ENCODE results near the gene WDR88.
"Not testable (repeated sequence)": the region's sequence is repeated elsewhere in the genome, so short reads cannot be mapped to it uniquely, and the experiment has no call there.

Gene WDR88

DNA sequence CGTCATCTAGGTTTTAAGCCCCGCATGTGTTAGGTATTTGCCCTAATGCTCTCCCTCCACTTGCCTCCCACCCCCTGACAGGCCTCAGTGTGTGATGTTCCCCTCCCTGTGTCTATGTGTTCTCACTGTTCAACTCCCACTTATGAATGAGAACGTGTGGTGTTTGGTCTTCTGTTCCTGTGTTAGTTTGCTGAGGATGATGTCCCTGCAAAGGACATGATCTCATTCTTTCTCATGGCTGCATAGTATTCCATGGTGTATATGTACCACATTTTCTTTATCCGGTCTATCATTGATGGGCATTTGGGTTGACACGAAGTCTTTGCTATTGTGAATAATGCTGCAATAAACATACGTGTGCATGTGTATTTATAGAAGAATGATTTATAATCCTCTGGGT is 22.4 kb downstream of the WDR88 start:
- H3K4me1 ChIP-seq (ENCODE audit: control insufficient read depth, insufficient read depth, low read length); H3K36me3 ChIP-seq (ENCODE audit: control insufficient read depth, insufficient read depth, low read length); H3K9ac ChIP-seq (ENCODE audit: low read length); H3K27me3 ChIP-seq (ENCODE audit: control insufficient read depth, insufficient read depth, low read length); H3K4me3 ChIP-seq (ENCODE audit: low read depth, low read length); H3K9me3 ChIP-seq (ENCODE audit: control insufficient read depth, insufficient read depth, low read depth, low read length); H3K27ac ChIP-seq (ENCODE audit: low read depth, low read length): not testable (repeated sequence)

GRCh38 chr19:33156334-33156733 is 24.4 kb downstream of the WDR88 start:
- Histone ChIP-seq H3K9ac (ENCODE audit: low read length) (no peak overlapping the region), H3K4me1 (ENCODE audit: control insufficient read depth, insufficient read depth, low read length) (no peaks in the 10 kb centered on the region), H3K36me3 (ENCODE audit: control insufficient read depth, insufficient read depth, low read length) (no peaks in the 10 kb centered on the region), H3K27ac (ENCODE audit: low read depth, low read length) (no peak overlapping the region), H3K9me3 (ENCODE audit: control insufficient read depth, insufficient read depth, low read depth, low read length) (peaks cover 3% of the 10 kb centered on the region; the same call in 1 of the 2 replicates), H3K4me3 (ENCODE audit: low read depth, low read length) (no peak overlapping the region), H3K27me3 (ENCODE audit: control insufficient read depth, insufficient read depth, low read length) (no peaks in the 10 kb centered on the region)

DNA sequence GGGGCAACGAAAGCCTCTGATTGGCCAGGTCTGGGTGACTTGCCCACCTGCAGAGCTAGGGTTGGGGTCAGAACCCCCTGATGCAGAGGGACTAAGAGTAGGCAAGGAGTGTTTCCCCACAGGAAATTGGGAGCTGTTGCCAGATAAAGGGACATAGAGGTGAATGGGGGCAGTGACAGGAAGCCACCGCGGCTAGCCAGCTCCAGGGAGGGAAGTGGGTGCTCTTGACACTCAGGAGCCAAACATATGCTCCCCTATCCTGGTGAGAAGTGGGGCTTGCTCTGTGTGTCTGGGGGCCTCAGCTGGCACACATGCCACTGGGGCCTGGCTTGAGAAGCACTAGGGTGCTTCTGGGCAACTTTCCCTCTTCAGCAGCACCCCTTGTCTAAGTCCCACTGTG is 26.0 kb downstream of the WDR88 start:
- no peak overlapping the region for H3K4me3 ChIP-seq (ENCODE audit: low read depth, low read length)
- H3K36me3 ChIP-seq (ENCODE audit: control insufficient read depth, insufficient read depth, low read length): no peaks in the 10 kb centered on the region
- H3K4me1 ChIP-seq (ENCODE audit: control insufficient read depth, insufficient read depth, low read length): no peaks in the 10 kb centered on the region
- no peaks in the 10 kb centered on the region for H3K27me3 ChIP-seq (ENCODE audit: control insufficient read depth, insufficient read depth, low read length)
- no peak overlapping the region for H3K9ac ChIP-seq (ENCODE audit: low read length)
- H3K27ac ChIP-seq (ENCODE audit: low read depth, low read length): no peak overlapping the region
- H3K9me3 ChIP-seq (ENCODE audit: control insufficient read depth, insufficient read depth, low read depth, low read length): peaks cover 3% of the 10 kb centered on the region; the same call in 1 of the 2 replicates

GRCh38 chr19:33158365-33158764 is 26.5 kb downstream of the WDR88 start:
- Histone ChIP-seq H3K4me3 (ENCODE audit: low read depth, low read length) (no peak overlapping the region), H3K9ac (ENCODE audit: low read length) (no peak overlapping the region), H3K27ac (ENCODE audit: low read depth, low read length) (no peak overlapping the region)

DNA sequence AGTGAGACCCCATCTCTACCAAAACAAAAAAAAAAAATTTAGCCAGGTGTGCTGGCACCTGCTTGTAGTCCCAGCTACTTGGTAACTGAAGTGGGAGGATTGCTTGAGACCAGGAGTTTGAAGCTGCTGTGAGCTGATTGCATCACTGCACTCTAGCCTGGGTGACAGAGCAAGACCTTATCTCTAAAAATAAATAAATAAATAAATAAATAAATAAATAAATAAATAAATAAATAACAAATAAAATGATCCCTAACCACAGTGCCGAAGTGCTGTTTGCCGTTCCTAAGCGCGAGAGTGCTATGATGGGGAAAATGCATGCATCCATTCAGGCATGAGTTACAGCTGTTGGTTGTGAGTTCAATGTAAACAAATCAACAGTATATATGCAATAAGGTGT is 27.2 kb downstream of the WDR88 start:
- H3K36me3 ChIP-seq (ENCODE audit: control insufficient read depth, insufficient read depth, low read length): no peaks in the 10 kb centered on the region
- H3K4me3 ChIP-seq (ENCODE audit: low read depth, low read length): no peak overlapping the region
- no peaks in the 10 kb centered on the region for H3K27me3 ChIP-seq (ENCODE audit: control insufficient read depth, insufficient read depth, low read length)
- no peak overlapping the region for H3K27ac ChIP-seq (ENCODE audit: low read depth, low read length)
- H3K9ac ChIP-seq (ENCODE audit: low read length): no peak overlapping the region
- H3K9me3 ChIP-seq (ENCODE audit: control insufficient read depth, insufficient read depth, low read depth, low read length): peaks cover 3% of the 10 kb centered on the region; the same call in 1 of the 2 replicates
- no peaks in the 10 kb centered on the region for H3K4me1 ChIP-seq (ENCODE audit: control insufficient read depth, insufficient read depth, low read length)

More at GRCh38 chr19:33158365-33158764, 26.5 kb downstream of the WDR88 start:
- H3K27me3 ChIP-seq (ENCODE audit: control insufficient read depth, insufficient read depth, low read length): no peaks in the 10 kb centered on the region
- H3K9me3 ChIP-seq (ENCODE audit: control insufficient read depth, insufficient read depth, low read depth, low read length): peaks cover 3% of the 10 kb centered on the region; the same call in 1 of the 2 replicates
- no peaks in the 10 kb centered on the region for H3K36me3 ChIP-seq (ENCODE audit: control insufficient read depth, insufficient read depth, low read length)
- no peaks in the 10 kb centered on the region for H3K4me1 ChIP-seq (ENCODE audit: control insufficient read depth, insufficient read depth, low read length)

DNA sequence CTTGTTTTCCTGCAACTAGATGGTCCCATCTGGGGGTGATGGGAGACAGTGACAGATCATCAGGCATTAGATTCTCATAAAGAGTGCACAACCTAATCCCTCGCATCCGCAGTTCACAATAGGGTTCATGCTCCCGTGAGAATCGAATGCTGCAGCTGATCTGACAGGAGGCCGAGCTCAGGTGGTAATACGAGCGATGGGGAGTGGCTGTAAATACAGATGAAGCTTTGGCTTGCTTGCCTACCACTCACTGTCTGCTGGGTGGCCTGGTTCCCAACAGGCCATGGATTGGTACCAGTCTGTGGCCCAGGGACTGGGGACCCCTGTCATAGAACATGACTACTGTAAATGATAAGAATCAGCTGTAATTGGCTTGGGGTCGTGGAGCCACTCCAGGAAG is 28.0 kb downstream of the WDR88 start:
- Histone ChIP-seq H3K27me3 (ENCODE audit: control insufficient read depth, insufficient read depth, low read length) (no peaks in the 10 kb centered on the region), H3K27ac (ENCODE audit: low read depth, low read length) (no peak overlapping the region), H3K9me3 (ENCODE audit: control insufficient read depth, insufficient read depth, low read depth, low read length) (peaks cover 3% of the 10 kb centered on the region; the same call in 1 of the 2 replicates), H3K36me3 (ENCODE audit: control insufficient read depth, insufficient read depth, low read length) (no peaks in the 10 kb centered on the region), H3K4me3 (ENCODE audit: low read depth, low read length) (no peak overlapping the region), H3K9ac (ENCODE audit: low read length) (no peak overlapping the region), H3K4me1 (ENCODE audit: control insufficient read depth, insufficient read depth, low read length) (no peaks in the 10 kb centered on the region)

DNA sequence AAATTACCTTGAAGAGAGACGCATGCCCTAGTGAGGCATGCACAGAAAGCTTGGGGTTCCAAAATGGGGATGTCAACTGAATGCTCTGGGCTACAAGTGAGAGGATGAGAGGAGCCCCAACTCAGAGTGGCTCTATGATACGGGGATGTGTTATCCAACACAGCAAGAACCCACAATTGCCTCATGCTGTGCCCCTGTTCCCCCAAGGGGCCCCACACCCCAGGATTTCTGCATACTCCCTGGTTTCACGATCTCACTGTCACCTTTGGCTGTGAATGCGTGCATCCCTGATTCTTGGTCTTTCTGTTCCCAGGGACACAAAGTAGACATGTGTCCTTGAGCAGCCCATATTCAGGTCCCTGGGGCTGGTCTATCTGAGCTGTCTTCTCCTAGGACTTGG is 29.3 kb downstream of the WDR88 start:
- peaks cover 3% of the 10 kb centered on the region; the same call in 1 of the 2 replicates for H3K9me3 ChIP-seq (ENCODE audit: control insufficient read depth, insufficient read depth, low read depth, low read length)
- no peak overlapping the region for H3K4me3 ChIP-seq (ENCODE audit: low read depth, low read length)
- H3K9ac ChIP-seq (ENCODE audit: low read length): no peak overlapping the region
- H3K27me3 ChIP-seq (ENCODE audit: control insufficient read depth, insufficient read depth, low read length): no peaks in the 10 kb centered on the region
- no peak overlapping the region for H3K27ac ChIP-seq (ENCODE audit: low read depth, low read length)
- H3K4me1 ChIP-seq (ENCODE audit: control insufficient read depth, insufficient read depth, low read length): no peaks in the 10 kb centered on the region
- no peaks in the 10 kb centered on the region for H3K36me3 ChIP-seq (ENCODE audit: control insufficient read depth, insufficient read depth, low read length)

DNA sequence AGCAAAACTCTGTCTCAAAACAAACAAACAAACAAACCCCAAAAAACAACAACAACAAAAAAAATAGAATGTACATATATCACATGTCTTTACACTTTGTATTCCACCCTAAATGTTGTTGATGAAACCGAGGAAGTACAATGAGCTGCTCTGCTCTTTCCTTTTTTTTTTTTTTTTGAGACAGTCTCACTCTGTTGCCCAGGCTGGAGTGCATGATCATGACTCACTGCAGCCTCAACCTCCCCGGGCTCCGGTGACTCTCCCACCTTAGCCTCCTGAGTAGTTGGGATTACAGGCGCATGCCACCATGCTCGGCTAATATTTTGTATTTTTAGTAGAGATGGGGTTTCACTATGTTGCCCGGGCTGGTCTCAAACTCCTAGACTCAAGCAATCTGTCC is 31.6 kb downstream of the WDR88 start:
- no peaks in the 10 kb centered on the region for H3K27me3 ChIP-seq (ENCODE audit: control insufficient read depth, insufficient read depth, low read length)
- H3K4me3 ChIP-seq (ENCODE audit: low read depth, low read length): no peak overlapping the region
- no peaks in the 10 kb centered on the region for H3K36me3 ChIP-seq (ENCODE audit: control insufficient read depth, insufficient read depth, low read length)
- H3K4me1 ChIP-seq (ENCODE audit: control insufficient read depth, insufficient read depth, low read length): no peaks in the 10 kb centered on the region
- peaks cover 9% of the 10 kb centered on the region for H3K9me3 ChIP-seq (ENCODE audit: control insufficient read depth, insufficient read depth, low read depth, low read length)
- no peak overlapping the region for H3K9ac ChIP-seq (ENCODE audit: low read length)
- H3K27ac ChIP-seq (ENCODE audit: low read depth, low read length): no peak overlapping the region

GRCh38 chr19:33166037-33166436 is 34.1 kb downstream of the WDR88 start:
- H3K27me3 ChIP-seq (ENCODE audit: control insufficient read depth, insufficient read depth, low read length); H3K4me1 ChIP-seq (ENCODE audit: control insufficient read depth, insufficient read depth, low read length); H3K4me3 ChIP-seq (ENCODE audit: low read depth, low read length); H3K27ac ChIP-seq (ENCODE audit: low read depth, low read length); H3K36me3 ChIP-seq (ENCODE audit: control insufficient read depth, insufficient read depth, low read length); H3K9ac ChIP-seq (ENCODE audit: low read length): not testable (repeated sequence)
- H3K9me3 ChIP-seq (ENCODE audit: control insufficient read depth, insufficient read depth, low read depth, low read length): peaks cover 11% of the 10 kb centered on the region

GRCh38 chr19:33167438-33167837 is 35.5 kb downstream of the WDR88 start:
- H3K9me3 ChIP-seq (ENCODE audit: control insufficient read depth, insufficient read depth, low read depth, low read length): peaks cover 11% of the 10 kb centered on the region

DNA sequence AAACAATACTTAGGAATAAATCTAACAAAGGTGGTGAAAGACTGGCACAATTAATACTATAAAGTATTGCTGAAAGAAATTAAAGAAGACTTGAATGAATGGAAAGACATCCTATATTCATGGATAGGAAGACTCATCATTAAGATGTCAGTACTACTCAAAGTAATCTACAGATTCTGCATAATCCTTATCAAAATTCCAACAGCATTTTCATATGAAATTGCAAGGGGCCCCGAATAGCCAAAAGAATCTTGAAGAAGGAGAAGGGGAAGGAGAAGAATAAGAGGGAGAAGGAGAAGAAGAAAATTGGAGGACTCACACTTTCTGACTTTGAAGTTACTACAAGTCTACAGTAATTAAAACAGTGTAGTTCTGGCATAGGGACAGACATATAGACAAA is 36.6 kb downstream of the WDR88 start:
- no peak overlapping the region for H3K4me3 ChIP-seq (ENCODE audit: low read depth, low read length)
- peaks cover 11% of the 10 kb centered on the region for H3K9me3 ChIP-seq (ENCODE audit: control insufficient read depth, insufficient read depth, low read depth, low read length)
- H3K27me3 ChIP-seq (ENCODE audit: control insufficient read depth, insufficient read depth, low read length): no peaks in the 10 kb centered on the region
- H3K9ac ChIP-seq (ENCODE audit: low read length): no peak overlapping the region
- H3K27ac ChIP-seq (ENCODE audit: low read depth, low read length): no peak overlapping the region
- no peaks in the 10 kb centered on the region for H3K36me3 ChIP-seq (ENCODE audit: control insufficient read depth, insufficient read depth, low read length)
- H3K4me1 ChIP-seq (ENCODE audit: control insufficient read depth, insufficient read depth, low read length): peaks cover 5% of the 10 kb centered on the region; the same call in 1 of the 2 replicates

More at GRCh38 chr19:33167438-33167837, 35.5 kb downstream of the WDR88 start:
- Histone ChIP-seq H3K36me3 (ENCODE audit: control insufficient read depth, insufficient read depth, low read length) (no peaks in the 10 kb centered on the region), H3K27me3 (ENCODE audit: control insufficient read depth, insufficient read depth, low read length) (no peaks in the 10 kb centered on the region), H3K27ac (ENCODE audit: low read depth, low read length) (no peak overlapping the region), H3K9ac (ENCODE audit: low read length) (no peak overlapping the region), H3K4me3 (ENCODE audit: low read depth, low read length) (no peak overlapping the region), H3K4me1 (ENCODE audit: control insufficient read depth, insufficient read depth, low read length) (no peaks in the 10 kb centered on the region)

Data from HUES6 (cell line).